PC-9 (cell line): Measurements from ENCODE around the gene VWA3A.

Experiments
- EZH2 ChIP-seq: fragments of 200-600 bp; sonication (generic); IDR thresholded peaks from 2 replicates; pipeline ENCODE4 v1.8.0; 2017; ENCODE audit warnings: antibody characterized with exemption, low read depth
- TF ChIP-seq, protein P1 (sequence below): fragments of 200-600 bp; sonication (generic); conservative IDR thresholded peaks from 2 replicates; pipeline ENCODE4 v1.6.1; 2017; ENCODE audit warnings: mixed run types, antibody characterized with exemption, mild to moderate bottlenecking, moderate library complexity

DNA sequence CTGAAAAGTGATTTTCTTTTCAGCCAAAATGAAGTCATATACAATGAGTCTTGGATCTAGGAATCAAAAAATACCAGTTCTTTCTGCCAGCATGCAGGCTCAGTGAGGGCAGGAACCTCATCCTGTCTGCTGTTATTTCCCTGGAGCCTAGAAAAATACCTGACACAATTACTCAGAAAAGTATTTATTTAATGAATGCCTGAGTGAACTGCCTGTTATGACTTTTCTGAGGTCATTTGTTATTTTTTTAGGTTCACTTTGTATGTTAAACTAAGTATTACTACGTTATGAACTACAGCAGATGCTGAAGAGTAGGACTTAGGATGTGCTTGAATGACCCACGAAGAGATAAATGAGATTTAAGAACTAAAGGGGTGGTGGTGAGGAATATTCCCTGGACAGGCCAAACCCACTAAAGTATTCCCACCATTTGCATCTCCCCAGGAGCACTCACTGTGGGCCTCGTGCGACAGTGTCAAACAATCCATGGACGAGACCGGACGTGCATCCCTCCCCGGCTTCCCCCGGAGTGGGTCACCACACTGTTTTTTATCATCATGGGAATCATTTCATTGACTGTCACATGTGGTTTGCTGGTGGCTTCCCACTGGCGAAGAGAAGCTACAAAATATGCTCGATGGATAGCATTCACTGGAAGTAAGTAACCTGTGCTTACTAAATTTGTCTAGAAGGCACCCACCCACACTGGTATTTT, 17.1 kb upstream of the VWA3A start:
- no peak for TF ChIP-seq EZH2
- TF ChIP-seq, protein P1, sequence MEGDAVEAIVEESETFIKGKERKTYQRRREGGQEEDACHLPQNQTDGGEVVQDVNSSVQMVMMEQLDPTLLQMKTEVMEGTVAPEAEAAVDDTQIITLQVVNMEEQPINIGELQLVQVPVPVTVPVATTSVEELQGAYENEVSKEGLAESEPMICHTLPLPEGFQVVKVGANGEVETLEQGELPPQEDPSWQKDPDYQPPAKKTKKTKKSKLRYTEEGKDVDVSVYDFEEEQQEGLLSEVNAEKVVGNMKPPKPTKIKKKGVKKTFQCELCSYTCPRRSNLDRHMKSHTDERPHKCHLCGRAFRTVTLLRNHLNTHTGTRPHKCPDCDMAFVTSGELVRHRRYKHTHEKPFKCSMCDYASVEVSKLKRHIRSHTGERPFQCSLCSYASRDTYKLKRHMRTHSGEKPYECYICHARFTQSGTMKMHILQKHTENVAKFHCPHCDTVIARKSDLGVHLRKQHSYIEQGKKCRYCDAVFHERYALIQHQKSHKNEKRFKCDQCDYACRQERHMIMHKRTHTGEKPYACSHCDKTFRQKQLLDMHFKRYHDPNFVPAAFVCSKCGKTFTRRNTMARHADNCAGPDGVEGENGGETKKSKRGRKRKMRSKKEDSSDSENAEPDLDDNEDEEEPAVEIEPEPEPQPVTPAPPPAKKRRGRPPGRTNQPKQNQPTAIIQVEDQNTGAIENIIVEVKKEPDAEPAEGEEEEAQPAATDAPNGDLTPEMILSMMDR, result no peak
